HEK293 (cell line): ENCODE results near the gene DTL.

Source experiments
- CTCF ChIA-PET: fragments of 350-600 bp; formaldehyde crosslinking; extraction: SDS; loops from one replicate; lab custom pipeline; 2021; ENCODE audit warnings: antibody characterized with exemption; lab: Yijun Ruan, JAX
- POLR2A ChIA-PET: fragments of 300-600 bp; formaldehyde crosslinking; extraction: SDS; loops from one replicate; lab custom pipeline; 2020; ENCODE audit warnings: antibody characterized with exemption, inconsistent platforms; lab: Yijun Ruan, JAX
- H3K27ac ChIP-seq: fragments of 200-500 bp; sonication (Bioruptor generic); 2 replicates; pipeline ENCODE4 v1.5.1; 2014; ENCODE audit warnings: low read depth, low read length, control low read depth, inconsistent platforms; ENCODE audit errors: extremely low read depth
- H3K36me3 ChIP-seq, 2 experiments: fragments of 200-500 bp in 1 of 2; sonication (Bioruptor generic) in 1 of 2; 1 replicate in 1 of 2; 2 replicates in 1 of 2; pipeline ENCODE4 v1.5.1; 2014 to 2017; ENCODE audit warnings: inconsistent platforms in 2 of 2, low read length in 2 of 2; ENCODE audit not compliant: control insufficient read depth in 2 of 2, insufficient read depth in 1 of 2
- H3K4me1 ChIP-seq: fragments of 200-500 bp; sonication (Bioruptor generic); 2 replicates; pipeline ENCODE4 v1.5.1; 2014; ENCODE audit warnings: mild to moderate bottlenecking, low read length, inconsistent platforms; ENCODE audit not compliant: control insufficient read depth, insufficient read depth
- H3K4me3 ChIP-seq: 2 replicates; pipeline ENCODE4 v1.5.1; 2011; ENCODE audit warnings: low read depth, mild to moderate bottlenecking, control low read depth, low read length, moderate library complexity
- H3K9me3 ChIP-seq: fragments of 200-500 bp; sonication (Bioruptor generic); 2 replicates; pipeline ENCODE4 v1.5.1; 2014; ENCODE audit warnings: low read depth, low read length, inconsistent platforms; ENCODE audit not compliant: control insufficient read depth, insufficient read depth
- GFI1B ChIP-seq: fragments of 450-650 bp; formaldehyde crosslinking; IDR thresholded peaks from 2 replicates; pipeline ENCODE4 v1.5.1; 2016; ENCODE audit warnings: missing biosample characterization, missing genetic modification characterization
- HOXA7 ChIP-seq: sonication (generic); formaldehyde crosslinking; IDR thresholded peaks from 2 replicates; pipeline ENCODE4 v1.8.1; 2022; ENCODE audit warnings: missing genetic modification reagents, borderline replicate concordance
- IKZF3 ChIP-seq: fragments of 450-650 bp; IDR thresholded peaks from 2 replicates; pipeline ENCODE4 v1.5.0; 2018; ENCODE audit warnings: missing biosample characterization, mild to moderate bottlenecking, missing genetic modification characterization, moderate library complexity
- KLF10 ChIP-seq: fragments of 450-650 bp; IDR thresholded peaks from 2 replicates; pipeline ENCODE4 v1.5.1; 2018; ENCODE audit warnings: missing biosample characterization, mild to moderate bottlenecking, missing genetic modification characterization
- KLF16 ChIP-seq: fragments of 450-650 bp; formaldehyde crosslinking; IDR thresholded peaks from 2 replicates; pipeline ENCODE4 v1.5.1; 2017; ENCODE audit warnings: missing biosample characterization, missing genetic modification characterization
- KLF9 ChIP-seq: fragments of 450-650 bp; formaldehyde crosslinking; IDR thresholded peaks from 2 replicates; pipeline ENCODE4 v1.5.1; 2016; ENCODE audit warnings: missing biosample characterization, missing genetic modification characterization, low read depth
- ZBTB17 ChIP-seq: fragments of 450-650 bp; formaldehyde crosslinking; IDR thresholded peaks from 2 replicates; pipeline ENCODE4 v1.5.1; 2016; ENCODE audit warnings: missing biosample characterization, missing genetic modification characterization
- ZBTB20 ChIP-seq: fragments of 450-650 bp; formaldehyde crosslinking; IDR thresholded peaks from 2 replicates; pipeline ENCODE4 v1.5.1; 2016; ENCODE audit warnings: missing biosample characterization, missing genetic modification characterization
- ZBTB48 ChIP-seq: fragments of 450-650 bp; formaldehyde crosslinking; IDR thresholded peaks from 2 replicates; pipeline ENCODE4 v1.5.1; 2016; ENCODE audit warnings: missing biosample characterization, missing genetic modification characterization
- ZNF274 ChIP-seq, 2 experiments: fragments of 200-500 bp in 1 of 2; fragments of 450-650 bp in 1 of 2; sonication (Bioruptor generic) in 1 of 2; formaldehyde crosslinking in 1 of 2; IDR thresholded peaks; 2 replicates each; pipeline versions ENCODE4 v1.5.1 to v1.6.1; 2014 to 2016; ENCODE audit warnings: borderline replicate concordance in 1 of 2, inconsistent platforms in 1 of 2, low read length in 1 of 2, missing biosample characterization in 1 of 2, missing genetic modification characterization in 1 of 2
- ZNF423 ChIP-seq: fragments of 450-650 bp; formaldehyde crosslinking; IDR thresholded peaks from 2 replicates; pipeline ENCODE4 v1.5.1; 2016; ENCODE audit warnings: missing biosample characterization, missing genetic modification characterization
- ZNF426 ChIP-seq: fragments of 450-650 bp; formaldehyde crosslinking; IDR thresholded peaks from 2 replicates; pipeline ENCODE4 v1.5.1; 2017; ENCODE audit warnings: missing biosample characterization, missing genetic modification characterization, mild to moderate bottlenecking, inconsistent platforms, moderate library complexity
- ZNF529 ChIP-seq: fragments of 450-650 bp; formaldehyde crosslinking; IDR thresholded peaks from 2 replicates; pipeline ENCODE4 v1.5.1; 2017; ENCODE audit warnings: missing genetic modification characterization, missing biosample characterization; ENCODE audit not compliant: insufficient replicate concordance
- ZNF600 ChIP-seq: fragments of 450-650 bp; formaldehyde crosslinking; IDR thresholded peaks from 2 replicates; pipeline ENCODE4 v1.5.1; 2016; ENCODE audit warnings: missing biosample characterization, missing genetic modification characterization
- ZNF610 ChIP-seq: fragments of 450-650 bp; formaldehyde crosslinking; IDR thresholded peaks from 2 replicates; pipeline ENCODE4 v1.5.1; 2016; ENCODE audit warnings: missing biosample characterization, missing genetic modification characterization, borderline replicate concordance
- ZNF623 ChIP-seq: fragments of 450-650 bp; formaldehyde crosslinking; IDR thresholded peaks from 2 replicates; pipeline ENCODE4 v1.5.1; 2016; ENCODE audit warnings: missing biosample characterization, missing genetic modification characterization
- ZNF654 ChIP-seq: fragments of 450-650 bp; formaldehyde crosslinking; IDR thresholded peaks from 2 replicates; pipeline ENCODE4 v1.5.1; 2016; ENCODE audit warnings: low read depth, missing biosample characterization, missing genetic modification characterization
- ZNF664 ChIP-seq: fragments of 450-650 bp; formaldehyde crosslinking; IDR thresholded peaks from 2 replicates; pipeline ENCODE4 v1.5.1; 2016; ENCODE audit warnings: missing biosample characterization, missing genetic modification characterization
- ZSCAN30 ChIP-seq: fragments of 450-650 bp; IDR thresholded peaks from 2 replicates; pipeline ENCODE4 v1.5.1; 2018; ENCODE audit warnings: missing biosample characterization, mild to moderate bottlenecking, missing genetic modification characterization, moderate library complexity
- ZXDB ChIP-seq: fragments of 450-650 bp; formaldehyde crosslinking; IDR thresholded peaks from 2 replicates; pipeline ENCODE4 v1.5.1; 2016; ENCODE audit warnings: missing biosample characterization, missing genetic modification characterization
- TF ChIP-seq, protein P1 (sequence below): fragments of 450-650 bp; formaldehyde crosslinking; IDR thresholded peaks from 2 replicates; pipeline ENCODE4 v1.5.1; 2017; ENCODE audit warnings: missing biosample characterization, missing genetic modification characterization
- TF ChIP-seq, protein P2 (sequence below): fragments of 450-650 bp; formaldehyde crosslinking; IDR thresholded peaks from 2 replicates; pipeline ENCODE4 v1.5.1; 2016; ENCODE audit warnings: missing biosample characterization, missing genetic modification characterization
- TF ChIP-seq, protein P3 (sequence below): fragments of 450-650 bp; IDR thresholded peaks from 2 replicates; pipeline ENCODE4 v1.5.1; 2018; ENCODE audit warnings: missing biosample characterization, mild to moderate bottlenecking, missing genetic modification characterization
- TF ChIP-seq, protein P4 (sequence below): sonication (generic); formaldehyde crosslinking; IDR thresholded peaks from 2 replicates; pipeline ENCODE4 v1.8.1; 2022; ENCODE audit warnings: mild to moderate bottlenecking, moderate library complexity, missing genetic modification reagents
- TF ChIP-seq, protein P5 (sequence below): fragments of 450-650 bp; formaldehyde crosslinking; IDR thresholded peaks from 2 replicates; pipeline ENCODE4 v1.5.1; 2016; ENCODE audit warnings: missing biosample characterization, missing genetic modification characterization

DTL gene

DNA sequence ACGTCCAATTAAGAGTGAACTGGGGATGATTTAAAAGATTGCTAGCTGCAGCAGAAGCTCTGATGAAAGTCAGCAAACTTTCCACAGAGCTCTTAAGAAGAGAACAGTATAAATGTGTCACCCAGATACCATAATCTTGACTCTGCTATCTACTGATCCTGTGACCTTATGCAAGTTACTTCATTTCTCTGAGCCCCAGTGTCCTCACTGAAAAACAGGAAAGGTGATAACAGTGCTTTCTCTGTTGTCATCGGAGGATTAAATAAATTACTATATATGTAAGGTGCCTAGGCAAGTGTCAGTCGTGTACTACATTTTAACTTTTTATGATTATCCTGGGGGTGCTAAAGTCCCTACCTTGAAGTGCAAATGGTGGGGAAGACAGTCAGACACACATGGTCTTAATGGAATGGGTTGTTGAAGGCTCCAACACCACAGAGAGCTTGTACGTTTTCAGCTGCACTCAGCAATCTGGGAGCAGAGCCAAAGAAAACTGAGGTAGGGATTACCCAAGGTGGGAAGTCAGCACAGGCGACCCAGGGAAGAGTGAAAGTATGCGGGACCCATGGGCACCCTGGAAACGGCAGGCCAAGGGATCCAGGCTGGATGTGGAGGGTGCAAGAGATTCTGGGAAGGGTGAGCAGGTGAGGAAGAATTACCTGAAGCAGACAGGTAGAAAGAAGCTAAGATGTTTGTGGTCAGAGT lies 82.8 kb downstream of the DTL start:
- no peaks in the 10 kb centered on the region for H3K9me3 ChIP-seq
- no peaks in the 10 kb centered on the region for H3K4me1 ChIP-seq
- no peaks in the 10 kb centered on the region for H3K36me3 ChIP-seq
- ChIA-PET CTCF (no interaction called here), POLR2A (interaction anchor here (0.6 kb wide), 1 partner anchor 18 kb away, joined by 4 read pairs; no protein-coding TSS in a partner anchor)
- no peak overlapping the region for H3K4me3 ChIP-seq
- H3K27ac ChIP-seq: no peak overlapping the region
- TF ChIP-seq ZNF600 (tag by site-specific recombination) (peak; percentile 54), IKZF3 (tag by site-specific recombination) (0 out of 2 replicates have a peak, but pooled peaks have one; percentile 43), ZNF423 (0 out of 2 replicates have a peak, but pooled peaks have one; percentile 41), KLF10 (tag by site-specific recombination) (no peak), ZBTB48 (tag by site-specific recombination) (0 out of 2 replicates have a peak, but pooled peaks have one; percentile 32), ZBTB20 (tag by site-specific recombination) (0 out of 2 replicates have a peak, but pooled peaks have one; percentile 20), ZNF529 (tag by site-specific recombination) (no peak), KLF16 (tag by site-specific recombination) (no peak), GFI1B (tag by site-specific recombination) (peak; percentile 86), ZNF654 (tag by site-specific recombination) (no peak), HOXA7 (no peak), ZNF274 (IDR thresholded peaks at IDR 0.05; ENCODE audit: low read length) (no peak), ZNF274 (tag by site-specific recombination; IDR thresholded peaks at IDR 0.05; ENCODE audit: borderline replicate concordance) (no peak), KLF9 (no peak), ZNF610 (tag by site-specific recombination) (no peak), ZSCAN30 (tag by site-specific recombination) (no peak), ZNF426 (tag by site-specific recombination) (no peak), ZNF623 (tag by site-specific recombination) (no peak), ZNF664 (peak; percentile 66; the same call in 1 of the 2 replicates), ZBTB17 (tag by site-specific recombination) (peak; percentile 41), ZXDB (tag by site-specific recombination) (peak; percentile 34; the same call in 1 of the 2 replicates)
- TF ChIP-seq, protein P1, sequence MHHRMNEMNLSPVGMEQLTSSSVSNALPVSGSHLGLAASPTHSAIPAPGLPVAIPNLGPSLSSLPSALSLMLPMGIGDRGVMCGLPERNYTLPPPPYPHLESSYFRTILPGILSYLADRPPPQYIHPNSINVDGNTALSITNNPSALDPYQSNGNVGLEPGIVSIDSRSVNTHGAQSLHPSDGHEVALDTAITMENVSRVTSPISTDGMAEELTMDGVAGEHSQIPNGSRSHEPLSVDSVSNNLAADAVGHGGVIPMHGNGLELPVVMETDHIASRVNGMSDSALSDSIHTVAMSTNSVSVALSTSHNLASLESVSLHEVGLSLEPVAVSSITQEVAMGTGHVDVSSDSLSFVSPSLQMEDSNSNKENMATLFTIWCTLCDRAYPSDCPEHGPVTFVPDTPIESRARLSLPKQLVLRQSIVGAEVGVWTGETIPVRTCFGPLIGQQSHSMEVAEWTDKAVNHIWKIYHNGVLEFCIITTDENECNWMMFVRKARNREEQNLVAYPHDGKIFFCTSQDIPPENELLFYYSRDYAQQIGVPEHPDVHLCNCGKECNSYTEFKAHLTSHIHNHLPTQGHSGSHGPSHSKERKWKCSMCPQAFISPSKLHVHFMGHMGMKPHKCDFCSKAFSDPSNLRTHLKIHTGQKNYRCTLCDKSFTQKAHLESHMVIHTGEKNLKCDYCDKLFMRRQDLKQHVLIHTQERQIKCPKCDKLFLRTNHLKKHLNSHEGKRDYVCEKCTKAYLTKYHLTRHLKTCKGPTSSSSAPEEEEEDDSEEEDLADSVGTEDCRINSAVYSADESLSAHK (tag by site-specific recombination): peak; percentile 95
- TF ChIP-seq, protein P2, sequence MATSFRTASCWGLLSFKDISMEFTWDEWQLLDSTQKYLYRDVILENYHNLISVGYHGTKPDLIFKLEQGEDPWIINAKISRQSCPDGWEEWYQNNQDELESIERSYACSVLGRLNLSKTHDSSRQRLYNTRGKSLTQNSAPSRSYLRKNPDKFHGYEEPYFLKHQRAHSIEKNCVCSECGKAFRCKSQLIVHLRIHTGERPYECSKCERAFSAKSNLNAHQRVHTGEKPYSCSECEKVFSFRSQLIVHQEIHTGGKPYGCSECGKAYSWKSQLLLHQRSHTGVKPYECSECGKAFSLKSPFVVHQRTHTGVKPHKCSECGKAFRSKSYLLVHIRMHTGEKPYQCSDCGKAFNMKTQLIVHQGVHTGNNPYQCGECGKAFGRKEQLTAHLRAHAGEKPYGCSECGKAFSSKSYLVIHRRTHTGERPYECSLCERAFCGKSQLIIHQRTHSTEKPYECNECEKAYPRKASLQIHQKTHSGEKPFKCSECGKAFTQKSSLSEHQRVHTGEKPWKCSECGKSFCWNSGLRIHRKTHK: no peak
- TF ChIP-seq, protein P3, sequence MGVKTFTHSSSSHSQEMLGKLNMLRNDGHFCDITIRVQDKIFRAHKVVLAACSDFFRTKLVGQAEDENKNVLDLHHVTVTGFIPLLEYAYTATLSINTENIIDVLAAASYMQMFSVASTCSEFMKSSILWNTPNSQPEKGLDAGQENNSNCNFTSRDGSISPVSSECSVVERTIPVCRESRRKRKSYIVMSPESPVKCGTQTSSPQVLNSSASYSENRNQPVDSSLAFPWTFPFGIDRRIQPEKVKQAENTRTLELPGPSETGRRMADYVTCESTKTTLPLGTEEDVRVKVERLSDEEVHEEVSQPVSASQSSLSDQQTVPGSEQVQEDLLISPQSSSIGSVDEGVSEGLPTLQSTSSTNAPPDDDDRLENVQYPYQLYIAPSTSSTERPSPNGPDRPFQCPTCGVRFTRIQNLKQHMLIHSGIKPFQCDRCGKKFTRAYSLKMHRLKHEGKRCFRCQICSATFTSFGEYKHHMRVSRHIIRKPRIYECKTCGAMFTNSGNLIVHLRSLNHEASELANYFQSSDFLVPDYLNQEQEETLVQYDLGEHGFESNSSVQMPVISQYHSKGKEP: no peak
- TF ChIP-seq, protein P4, sequence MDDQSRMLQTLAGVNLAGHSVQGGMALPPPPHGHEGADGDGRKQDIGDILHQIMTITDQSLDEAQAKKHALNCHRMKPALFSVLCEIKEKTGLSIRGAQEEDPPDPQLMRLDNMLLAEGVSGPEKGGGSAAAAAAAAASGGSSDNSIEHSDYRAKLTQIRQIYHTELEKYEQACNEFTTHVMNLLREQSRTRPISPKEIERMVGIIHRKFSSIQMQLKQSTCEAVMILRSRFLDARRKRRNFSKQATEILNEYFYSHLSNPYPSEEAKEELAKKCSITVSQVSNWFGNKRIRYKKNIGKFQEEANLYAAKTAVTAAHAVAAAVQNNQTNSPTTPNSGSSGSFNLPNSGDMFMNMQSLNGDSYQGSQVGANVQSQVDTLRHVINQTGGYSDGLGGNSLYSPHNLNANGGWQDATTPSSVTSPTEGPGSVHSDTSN: no peak
- TF ChIP-seq, protein P5, sequence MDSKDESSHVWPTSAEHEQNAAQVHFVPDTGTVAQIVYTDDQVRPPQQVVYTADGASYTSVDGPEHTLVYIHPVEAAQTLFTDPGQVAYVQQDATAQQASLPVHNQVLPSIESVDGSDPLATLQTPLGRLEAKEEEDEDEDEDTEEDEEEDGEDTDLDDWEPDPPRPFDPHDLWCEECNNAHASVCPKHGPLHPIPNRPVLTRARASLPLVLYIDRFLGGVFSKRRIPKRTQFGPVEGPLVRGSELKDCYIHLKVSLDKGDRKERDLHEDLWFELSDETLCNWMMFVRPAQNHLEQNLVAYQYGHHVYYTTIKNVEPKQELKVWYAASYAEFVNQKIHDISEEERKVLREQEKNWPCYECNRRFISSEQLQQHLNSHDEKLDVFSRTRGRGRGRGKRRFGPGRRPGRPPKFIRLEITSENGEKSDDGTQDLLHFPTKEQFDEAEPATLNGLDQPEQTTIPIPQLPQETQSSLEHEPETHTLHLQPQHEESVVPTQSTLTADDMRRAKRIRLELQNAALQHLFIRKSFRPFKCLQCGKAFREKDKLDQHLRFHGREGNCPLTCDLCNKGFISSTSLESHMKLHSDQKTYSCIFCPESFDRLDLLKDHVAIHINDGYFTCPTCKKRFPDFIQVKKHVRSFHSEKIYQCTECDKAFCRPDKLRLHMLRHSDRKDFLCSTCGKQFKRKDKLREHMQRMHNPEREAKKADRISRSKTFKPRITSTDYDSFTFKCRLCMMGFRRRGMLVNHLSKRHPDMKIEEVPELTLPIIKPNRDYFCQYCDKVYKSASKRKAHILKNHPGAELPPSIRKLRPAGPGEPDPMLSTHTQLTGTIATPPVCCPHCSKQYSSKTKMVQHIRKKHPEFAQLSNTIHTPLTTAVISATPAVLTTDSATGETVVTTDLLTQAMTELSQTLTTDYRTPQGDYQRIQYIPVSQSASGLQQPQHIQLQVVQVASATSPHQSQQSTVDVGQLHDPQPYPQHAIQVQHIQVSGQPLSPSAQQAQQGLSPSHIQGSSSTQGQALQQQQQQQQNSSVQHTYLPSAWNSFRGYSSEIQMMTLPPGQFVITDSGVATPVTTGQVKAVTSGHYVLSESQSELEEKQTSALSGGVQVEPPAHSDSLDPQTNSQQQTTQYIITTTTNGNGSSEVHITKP (tag by site-specific recombination): 0 out of 2 replicates have a peak, but pooled peaks have one; percentile 10
